Chondrocyte (in vitro differentiated cells): ENCODE measurements around the gene AGR2. TPM values are rescaled to one million over a fixed set of nuclear protein-coding genes. Genes with fewer than 3 reads are reported as not detected.
"Not testable (repeated sequence)": the region's sequence is repeated elsewhere in the genome, so short reads cannot be mapped to it uniquely, and the experiment has no call there.

Experiments
- DNase-seq: peaks from one replicate; pipeline ENCODE4 v3.0.0; 2021; ENCODE audit warnings: mixed read lengths, low spot score
- H3K27ac Mint-ChIP-seq: one replicate; pipeline ENCODE4 v1.8.0; 2021; ENCODE audit warnings: mild to moderate bottlenecking, moderate library complexity, mixed read lengths; ENCODE audit not compliant: unreplicated experiment
- H3K27me3 Mint-ChIP-seq: 2 replicates; pipeline ENCODE4 v1.8.0; 2021; ENCODE audit warnings: low read depth, mixed read lengths
- H3K36me3 Mint-ChIP-seq: 2 replicates; pipeline ENCODE4 v1.8.0; 2021; ENCODE audit warnings: low read depth, mixed read lengths
- H3K4me1 Mint-ChIP-seq: 2 replicates; pipeline ENCODE4 v1.8.0; 2021; ENCODE audit warnings: low read depth, mild to moderate bottlenecking, mixed read lengths
- H3K4me3 Mint-ChIP-seq: one replicate; pipeline ENCODE4 v1.8.0; 2021; ENCODE audit warnings: mild to moderate bottlenecking, moderate library complexity, mixed read lengths; ENCODE audit not compliant: unreplicated experiment
- H3K9me3 Mint-ChIP-seq: 2 replicates; pipeline ENCODE4 v1.8.0; 2021; ENCODE audit warnings: low read depth, mixed read lengths
- CTCF ChIP-seq: fragments of 200-600 bp; sonication (generic); IDR thresholded peaks from 2 replicates; pipeline ENCODE4 v1.5.0; 2021; ENCODE audit warnings: antibody characterized with exemption, mild to moderate bottlenecking, moderate library complexity
- long read RNA-seq: library from polyadenylated mRNA; stranded (forward); transcript quantifications from one replicate; pipeline ENCODE4 v2.0.0, GENCODE V29; 2021
- total RNA-seq: library from RNA; stranded (reverse); gene quantifications from 3 replicates; pipeline ENCODE4 v1.2.1, GENCODE V29; 2021

AGR2 gene
- total RNA-seq = not detected in 3 replicates
- long read RNA-seq = 0 reads

GRCh38 chr7:16804674-16805439 is at the start of gene AGR2:
Gene AGR2 (minus strand): TSS chr7:16804999. CDS start chr7:16801796, 3,203 bp downstream.
- Mint-ChIP-seq H3K36me3 (no peaks in the 10 kb centered on the region), H3K4me3 (no peak within 1 kb of the TSS), H3K27ac (no peak within 1 kb of the TSS)

GRCh38 chr7:16853189-16853588 is 48.4 kb upstream of the AGR2 start:
- H3K27me3 Mint-ChIP-seq, H3K9me3 Mint-ChIP-seq, DNase-seq, H3K27ac Mint-ChIP-seq, H3K36me3 Mint-ChIP-seq, H3K4me3 Mint-ChIP-seq: not testable (repeated sequence)
- peaks cover 13% of the 10 kb centered on the region for H3K4me1 Mint-ChIP-seq

More at GRCh38 chr7:16804674-16805439, at the start of gene AGR2:
- no peaks in the 10 kb centered on the region for H3K27me3 Mint-ChIP-seq
- DNase-seq = no peak
- H3K9me3 Mint-ChIP-seq = no peaks in the 10 kb centered on the region
- H3K4me1 Mint-ChIP-seq = peaks cover 2% of the 10 kb centered on the region
- no peak for TF ChIP-seq CTCF

- Mint-ChIP-seq H3K27ac (no peak overlapping the region), H3K4me1 (peaks cover 21% of the 10 kb centered on the region), H3K4me3 (no peak overlapping the region), H3K9me3 (no peaks in the 10 kb centered on the region), H3K27me3 (no peaks in the 10 kb centered on the region), H3K36me3 (no peaks in the 10 kb centered on the region)
- no peak for TF ChIP-seq CTCF
- no peak for DNase-seq
These were observed 47.0 kb upstream of the AGR2 start for GRCh38 chr7:16851829-16852228.

GRCh38 chr7:16850614-16851466 is 46.0 kb upstream of the AGR2 start:
- Mint-ChIP-seq H3K36me3 (no peaks in the 10 kb centered on the region), H3K27me3 (no peaks in the 10 kb centered on the region), H3K27ac (no peak overlapping the region), H3K9me3 (no peaks in the 10 kb centered on the region), H3K4me3 (no peak overlapping the region), H3K4me1 (peaks cover 24% of the 10 kb centered on the region)
- DNase-seq = no peak
- TF ChIP-seq CTCF = no peak

GRCh38 chr7:16849296-16850148 is 44.7 kb upstream of the AGR2 start:
- Mint-ChIP-seq H3K36me3 (no peaks in the 10 kb centered on the region), H3K4me3 (no peak overlapping the region), H3K27ac (peak overlapping the region; percentile 8), H3K9me3 (no peaks in the 10 kb centered on the region), H3K27me3 (no peaks in the 10 kb centered on the region), H3K4me1 (peaks cover 24% of the 10 kb centered on the region)
- no peak for TF ChIP-seq CTCF
- no peak for DNase-seq
